ENCODE data around the gene TEX35. TPM values are rescaled to one million over a fixed set of nuclear protein-coding genes. Genes with fewer than 3 reads are reported as not detected.

TEX35 gene
- polyA plus RNA-seq, 12 donors = 0.08 to 0.50 (median 0.23) TPM; not detected in 7

Other genes starting within 250 kb of the TEX35 start
- gene CLEC20A, start 16.1 kb upstream of the TEX35 start, polyA plus RNA-seq (ENCODE audit: insufficient read length in 12 of 12) = under 1 TPM in 3 of 12 donors, not detected in 9; 0.11 to 0.41 (median 0.16) TPM
- gene RALGPS2, start 212.1 kb downstream of the TEX35 start, polyA plus RNA-seq (ENCODE audit: insufficient read length in 12 of 12) = 10 to 100 TPM in 11 of 12 donors, not detected in 1; 31.6 to 61.3 (median 42.8) TPM

All from muscle of arm (tissue), 12 donors.